GM21529 (cell line): ENCODE measurements around the gene ZNF296.

Source experiments
- ATAC-seq: cut with Tn5 transposase; IDR thresholded peaks from one replicate; pipeline ENCODE4 v1.9.1; 2021; ENCODE audit not compliant: unreplicated experiment

The ZNF296 gene

GRCh38 chr19:45032421-45032820 is 43.9 kb downstream of the ZNF296 start:
- ATAC-seq, result no peak

GRCh38 chr19:45030825-45031224 is 45.5 kb downstream of the ZNF296 start:
- no peak for ATAC-seq

GRCh38 chr19:45027371-45027770 is 48.9 kb downstream of the ZNF296 start:
- ATAC-seq, result no peak

- ATAC-seq, result no peak
Measured at GRCh38 chr19:45025264-45025663, 51.0 kb downstream of the ZNF296 start.

GRCh38 chr19:45023048-45023447 is 53.2 kb downstream of the ZNF296 start:
- no peak for ATAC-seq

GRCh38 chr19:45021971-45022370 is 54.3 kb downstream of the ZNF296 start:
- ATAC-seq, result no peak
